ENCODE data around the gene NSD2.

Gene NSD2

DNA sequence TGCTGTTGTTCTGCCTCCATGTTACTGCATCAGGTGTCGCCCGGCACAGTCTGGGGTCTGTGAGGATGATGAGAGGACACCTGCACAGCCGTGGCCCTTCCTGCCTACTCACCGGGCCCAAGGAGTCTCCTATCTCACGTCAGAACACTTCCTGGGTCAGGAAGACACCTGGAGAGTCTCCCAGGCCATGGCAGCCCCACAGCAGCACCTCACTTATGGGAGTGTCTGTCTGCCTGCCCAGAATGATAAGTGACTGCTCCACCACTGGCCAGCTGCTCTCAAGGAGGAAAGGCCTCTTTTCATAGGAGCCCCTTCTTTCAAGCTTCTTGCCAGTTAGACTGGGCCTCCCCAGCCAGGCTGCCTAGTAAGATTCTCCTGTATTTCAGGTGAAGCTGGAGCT is 81.5 kb downstream of the NSD2 start:
- TF ChIP-seq, protein P1, sequence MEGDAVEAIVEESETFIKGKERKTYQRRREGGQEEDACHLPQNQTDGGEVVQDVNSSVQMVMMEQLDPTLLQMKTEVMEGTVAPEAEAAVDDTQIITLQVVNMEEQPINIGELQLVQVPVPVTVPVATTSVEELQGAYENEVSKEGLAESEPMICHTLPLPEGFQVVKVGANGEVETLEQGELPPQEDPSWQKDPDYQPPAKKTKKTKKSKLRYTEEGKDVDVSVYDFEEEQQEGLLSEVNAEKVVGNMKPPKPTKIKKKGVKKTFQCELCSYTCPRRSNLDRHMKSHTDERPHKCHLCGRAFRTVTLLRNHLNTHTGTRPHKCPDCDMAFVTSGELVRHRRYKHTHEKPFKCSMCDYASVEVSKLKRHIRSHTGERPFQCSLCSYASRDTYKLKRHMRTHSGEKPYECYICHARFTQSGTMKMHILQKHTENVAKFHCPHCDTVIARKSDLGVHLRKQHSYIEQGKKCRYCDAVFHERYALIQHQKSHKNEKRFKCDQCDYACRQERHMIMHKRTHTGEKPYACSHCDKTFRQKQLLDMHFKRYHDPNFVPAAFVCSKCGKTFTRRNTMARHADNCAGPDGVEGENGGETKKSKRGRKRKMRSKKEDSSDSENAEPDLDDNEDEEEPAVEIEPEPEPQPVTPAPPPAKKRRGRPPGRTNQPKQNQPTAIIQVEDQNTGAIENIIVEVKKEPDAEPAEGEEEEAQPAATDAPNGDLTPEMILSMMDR (IDR thresholded peaks at IDR 0.05; ENCODE audit: insufficient read depth, low read length, poor library complexity, severe bottlenecking): no peak
- no peak for TF ChIP-seq EZH2phosphoT487 (conservative IDR thresholded peaks at IDR 0.05; ENCODE audit: low read length)
- Histone ChIP-seq H3F3A (ENCODE audit: insufficient read depth) (no peaks in the 10 kb centered on the region), H3K9me2 (replicated peaks; ENCODE audit: insufficient read depth, low read length) (no peaks in the 10 kb centered on the region), H3K79me2 (ENCODE audit: insufficient read depth, low read length) (0 out of 2 replicates have a peak, but pooled peaks cover 3% of the 10 kb centered on the region), H4K20me1 (ENCODE audit: low read depth, low read length) (no peaks in the 10 kb centered on the region), H3K27me3 (ENCODE audit: low read length) (no peaks in the 10 kb centered on the region), H3K36me3 (ENCODE audit: low read length) (peaks cover 5% of the 10 kb centered on the region; the same call in 1 of the 2 replicates), H3K9me3 (ENCODE audit: insufficient read depth, low read length) (no peaks in the 10 kb centered on the region), H2AFZ (ENCODE audit: low read depth, low read length, severe bottlenecking) (no peak overlapping the region), H3K9ac (ENCODE audit: low read length) (no peak overlapping the region), H3K27ac (ENCODE audit: low read depth, low read length) (no peak overlapping the region), H3K4me2 (ENCODE audit: low read depth, low read length, poor library complexity, severe bottlenecking) (no peak overlapping the region), H3K4me3 (ENCODE audit: insufficient read depth, low read length, poor library complexity, severe bottlenecking) (no peak overlapping the region)

DNA sequence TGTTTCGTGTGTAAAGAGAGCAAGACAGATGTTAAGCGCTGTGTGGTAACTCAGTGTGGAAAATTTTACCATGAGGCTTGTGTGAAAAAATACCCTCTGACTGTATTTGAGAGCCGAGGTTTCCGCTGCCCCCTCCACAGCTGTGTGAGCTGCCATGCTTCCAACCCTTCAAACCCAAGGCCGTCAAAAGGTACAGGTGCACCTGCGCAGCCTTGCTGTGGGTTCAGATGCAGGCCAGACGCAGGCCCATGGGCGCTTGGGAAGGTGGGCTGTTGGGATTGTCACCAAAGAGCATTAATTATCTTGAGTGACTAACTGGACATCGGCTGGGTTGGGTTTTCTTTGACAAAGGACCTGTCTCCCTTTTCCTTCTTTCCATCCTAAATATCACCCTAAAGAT is 82.1 kb downstream of the NSD2 start:
- Histone ChIP-seq H3K9me2 (replicated peaks; ENCODE audit: insufficient read depth, low read length) (no peaks in the 10 kb centered on the region), H4K20me1 (ENCODE audit: low read depth, low read length) (no peaks in the 10 kb centered on the region), H3K27ac (ENCODE audit: low read depth, low read length) (no peak overlapping the region), H2AFZ (ENCODE audit: low read depth, low read length, severe bottlenecking) (no peak overlapping the region), H3K36me3 (ENCODE audit: low read length) (peaks cover 5% of the 10 kb centered on the region; the same call in 1 of the 2 replicates), H3K9ac (ENCODE audit: low read length) (no peak overlapping the region), H3K79me2 (ENCODE audit: insufficient read depth, low read length) (0 out of 2 replicates have a peak, but pooled peaks cover 3% of the 10 kb centered on the region), H3K4me2 (ENCODE audit: low read depth, low read length, poor library complexity, severe bottlenecking) (no peak overlapping the region), H3K27me3 (ENCODE audit: low read length) (no peaks in the 10 kb centered on the region), H3K4me3 (ENCODE audit: insufficient read depth, low read length, poor library complexity, severe bottlenecking) (no peak overlapping the region), H3K9me3 (ENCODE audit: insufficient read depth, low read length) (no peaks in the 10 kb centered on the region), H3F3A (ENCODE audit: insufficient read depth) (no peaks in the 10 kb centered on the region)
- TF ChIP-seq, protein P1 (IDR thresholded peaks at IDR 0.05; ENCODE audit: insufficient read depth, low read length, poor library complexity, severe bottlenecking): no peak
- TF ChIP-seq EZH2phosphoT487 (conservative IDR thresholded peaks at IDR 0.05; ENCODE audit: low read length): no peak

DNA sequence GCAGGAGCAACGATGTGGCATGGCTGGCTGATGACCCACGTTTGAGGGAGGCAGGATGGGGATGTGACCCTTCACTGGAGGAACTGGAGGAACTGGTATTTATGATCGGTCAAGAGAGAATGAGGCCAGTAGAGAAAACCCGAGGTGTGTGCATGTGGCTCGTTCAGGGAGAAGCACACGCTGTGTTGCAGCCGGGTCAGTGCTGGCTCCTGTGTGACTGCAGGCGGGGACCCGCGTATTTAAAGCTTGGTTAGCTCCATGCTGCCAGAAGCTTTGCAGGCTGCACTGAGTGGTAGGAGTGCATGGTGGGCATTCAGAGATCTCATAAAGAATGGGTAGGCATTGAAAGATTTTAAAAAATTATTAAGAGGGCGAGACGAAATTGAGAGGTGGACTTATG is 85.4 kb downstream of the NSD2 start:
- Histone ChIP-seq H3K9me3 (ENCODE audit: insufficient read depth, low read length) (no peaks in the 10 kb centered on the region), H3K9ac (ENCODE audit: low read length) (no peak overlapping the region), H3K4me2 (ENCODE audit: low read depth, low read length, poor library complexity, severe bottlenecking) (no peak overlapping the region), H3K4me3 (ENCODE audit: insufficient read depth, low read length, poor library complexity, severe bottlenecking) (no peak overlapping the region), H3K36me3 (ENCODE audit: low read length) (peaks cover 15% of the 10 kb centered on the region; the same call in 1 of the 2 replicates), H2AFZ (ENCODE audit: low read depth, low read length, severe bottlenecking) (no peak overlapping the region), H4K20me1 (ENCODE audit: low read depth, low read length) (no peaks in the 10 kb centered on the region), H3K9me2 (replicated peaks; ENCODE audit: insufficient read depth, low read length) (no peaks in the 10 kb centered on the region), H3K27ac (ENCODE audit: low read depth, low read length) (no peak overlapping the region), H3K27me3 (ENCODE audit: low read length) (no peaks in the 10 kb centered on the region), H3F3A (ENCODE audit: insufficient read depth) (no peaks in the 10 kb centered on the region), H3K79me2 (ENCODE audit: insufficient read depth, low read length) (peaks cover 7% of the 10 kb centered on the region; the same call in 1 of the 2 replicates)
- TF ChIP-seq, protein P1 (IDR thresholded peaks at IDR 0.05; ENCODE audit: insufficient read depth, low read length, poor library complexity, severe bottlenecking): no peak
- no peak for TF ChIP-seq EZH2phosphoT487 (conservative IDR thresholded peaks at IDR 0.05; ENCODE audit: low read length)

Data from SU-DHL-6 (cell line).